Esophagus muscularis mucosa (tissue), 4 donors: Measurements from ENCODE around the gene TSC22D2. TPM values are rescaled to one million over a fixed set of nuclear protein-coding genes. Genes with fewer than 3 reads are reported as not detected.
"Not testable (repeated sequence)": the region's sequence is repeated elsewhere in the genome, so short reads cannot be mapped to it uniquely, and the experiment has no call there.

ENCODE experiments used
- DNase-seq: peaks from one replicate; pipeline ENCODE4 v3.0.0-alpha.2; 2017; ENCODE audit errors: extremely low spot score
- H3K27ac ChIP-seq, 4 donors: fragments of 200-600 bp; sonication (generic); replicated peaks in 1 of 4; 1 replicate in 3 of 4; 2 replicates in 1 of 4; pipeline ENCODE4 v1.5.1; 2016 to 2019; ENCODE audit warnings: mild to moderate bottlenecking in 1 of 4
- H3K27me3 ChIP-seq, 4 donors: fragments of 200-600 bp; sonication (generic); one replicate each; pipeline versions ENCODE4 v1.5.1 to v1.6.0; 2016 to 2019
- H3K36me3 ChIP-seq, 4 donors: fragments of 200-600 bp; sonication (generic); one replicate each; pipeline ENCODE4 v1.5.1; 2016 to 2019
- H3K4me1 ChIP-seq, 4 donors: fragments of 200-600 bp; sonication (generic); one replicate each; pipeline ENCODE4 v1.5.1; 2016 to 2019
- H3K4me3 ChIP-seq, 4 donors: fragments of 200-600 bp; sonication (generic); 1 replicate in 2 of 4; 2 replicates in 2 of 4; pipeline ENCODE4 v1.5.1; 2016 to 2019; ENCODE audit warnings: mild to moderate bottlenecking in 4 of 4, moderate library complexity in 1 of 4
- H3K9me3 ChIP-seq, 4 donors: fragments of 200-600 bp; sonication (generic); 1 replicate in 3 of 4; 2 replicates in 1 of 4; pipeline ENCODE4 v1.5.1; 2016 to 2019
- EP300 ChIP-seq: sonication (generic); formaldehyde crosslinking; IDR thresholded peaks from one replicate; pipeline ENCODE4 v1.6.1; 2017; ENCODE audit warnings: antibody characterized with exemption
- POLR2A ChIP-seq: fragments of 450-650 bp; IDR thresholded peaks from one replicate; pipeline ENCODE4 v1.6.1; 2017; ENCODE audit warnings: antibody characterized with exemption, moderate library complexity, mild to moderate bottlenecking, low read depth
- POLR2AphosphoS5 ChIP-seq, 2 donors: sonication (generic); formaldehyde crosslinking; IDR thresholded peaks; one replicate each; pipeline ENCODE4 v1.6.1; 2017; ENCODE audit warnings: antibody characterized with exemption in 2 of 2
- WGBS: methylation state at CpG from one replicate; pipeline ENCODE4 v1.1.5; 2018; 5-methylcytosine and 5-hydroxymethylcytosine counted together
- intact Hi-C: fragments of 100-400 bp; cut with DNase I; formaldehyde crosslinking; loops from one replicate; pipeline ENCODE4 v1.15.1; 2023
- total RNA-seq, 4 donors: library from RNA; depleted of rRNA; stranded (reverse); fragments of >200 nt; gene quantifications; one replicate each; pipeline versions ENCODE4 v1.1.0 to v1.2.1, GENCODE V29; 2016
- TF ChIP-seq, protein P1 (sequence below), 3 experiments: fragments of 200-600 bp in 2 of 3; fragments of 450-650 bp in 1 of 3; sonication (generic) in 2 of 3; IDR thresholded peaks; one replicate each; pipeline ENCODE4 v1.5.1; 2017 to 2019; ENCODE audit warnings: antibody characterized with exemption in 3 of 3, mild to moderate bottlenecking in 2 of 3, moderate library complexity in 1 of 3

Gene TSC22D2
- total RNA-seq, 4 donors from 2014 or later, result 19.1 to 27.1 (median 21.2) TPM

DNA sequence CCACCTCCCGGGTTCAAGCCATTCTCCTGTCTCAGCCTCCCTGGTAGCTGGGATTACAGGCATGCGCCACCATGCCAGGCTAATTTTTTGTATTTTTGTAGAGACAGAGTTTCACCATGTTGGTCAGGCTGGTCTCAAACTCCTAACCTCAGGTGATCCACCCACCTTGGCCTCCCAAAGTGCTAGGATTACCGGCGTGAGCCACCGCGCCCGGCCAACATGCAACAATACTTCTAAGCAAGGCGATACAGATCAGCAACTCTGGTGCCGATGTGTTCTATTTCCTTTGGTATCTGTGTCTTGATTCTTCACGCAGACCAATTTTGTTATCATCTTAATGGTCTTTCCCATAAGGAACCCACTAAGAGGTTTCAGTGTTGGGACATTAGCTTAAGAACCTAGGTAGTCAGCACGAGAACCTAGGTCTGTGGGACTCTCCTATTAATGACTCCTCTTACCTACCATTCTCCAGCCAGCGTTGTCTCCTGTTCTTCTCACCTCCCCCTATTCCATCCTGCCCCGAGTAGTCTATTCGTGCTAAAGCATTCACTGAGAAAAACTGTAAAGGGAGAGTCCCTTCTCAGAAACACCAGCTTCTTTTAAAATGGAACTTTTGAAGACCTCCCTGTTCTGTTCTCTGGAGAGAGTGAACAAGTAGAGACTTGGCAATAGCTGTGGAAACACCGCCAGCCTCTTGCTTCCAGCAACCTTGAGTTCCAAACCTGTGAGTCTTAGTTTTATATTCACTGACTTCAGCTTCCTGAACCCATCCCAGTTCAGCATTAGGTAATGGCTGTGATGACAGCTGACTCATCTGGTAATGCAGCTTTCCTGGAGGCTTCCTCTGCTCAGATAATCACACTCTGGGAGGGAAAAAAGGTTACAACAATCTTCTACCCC lies 61.2 kb downstream of the TSC22D2 start:
- peaks cover 0 to 15% (median 12%) of the 10 kb centered on the region in 4 donors for H3K4me1 ChIP-seq
- 77% methylated on average over 15 of the region's 15 CpGs for WGBS
- H3K27me3 ChIP-seq, result no peaks in the 10 kb centered on the region
- H3K27ac ChIP-seq, result peak overlapping the region; percentile 64 to 80 (median 76)
- intact Hi-C loops, result loop anchor here (5.0 kb wide), 1 partner anchor 57 kb away; no protein-coding TSS in a partner anchor
- H3K36me3 ChIP-seq, result no peaks in the 10 kb centered on the region
- DNase-seq, result peak; percentile 92
- H3K9me3 ChIP-seq, result no peaks in the 10 kb centered on the region
- TF ChIP-seq POLR2AphosphoS5 (IDR thresholded peaks at IDR 0.05), result peak; percentile 73 to 79
- TF ChIP-seq, protein P1, sequence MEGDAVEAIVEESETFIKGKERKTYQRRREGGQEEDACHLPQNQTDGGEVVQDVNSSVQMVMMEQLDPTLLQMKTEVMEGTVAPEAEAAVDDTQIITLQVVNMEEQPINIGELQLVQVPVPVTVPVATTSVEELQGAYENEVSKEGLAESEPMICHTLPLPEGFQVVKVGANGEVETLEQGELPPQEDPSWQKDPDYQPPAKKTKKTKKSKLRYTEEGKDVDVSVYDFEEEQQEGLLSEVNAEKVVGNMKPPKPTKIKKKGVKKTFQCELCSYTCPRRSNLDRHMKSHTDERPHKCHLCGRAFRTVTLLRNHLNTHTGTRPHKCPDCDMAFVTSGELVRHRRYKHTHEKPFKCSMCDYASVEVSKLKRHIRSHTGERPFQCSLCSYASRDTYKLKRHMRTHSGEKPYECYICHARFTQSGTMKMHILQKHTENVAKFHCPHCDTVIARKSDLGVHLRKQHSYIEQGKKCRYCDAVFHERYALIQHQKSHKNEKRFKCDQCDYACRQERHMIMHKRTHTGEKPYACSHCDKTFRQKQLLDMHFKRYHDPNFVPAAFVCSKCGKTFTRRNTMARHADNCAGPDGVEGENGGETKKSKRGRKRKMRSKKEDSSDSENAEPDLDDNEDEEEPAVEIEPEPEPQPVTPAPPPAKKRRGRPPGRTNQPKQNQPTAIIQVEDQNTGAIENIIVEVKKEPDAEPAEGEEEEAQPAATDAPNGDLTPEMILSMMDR (IDR thresholded peaks at IDR 0.05), result no peak
- H3K4me3 ChIP-seq, result no peak overlapping the region

DNA sequence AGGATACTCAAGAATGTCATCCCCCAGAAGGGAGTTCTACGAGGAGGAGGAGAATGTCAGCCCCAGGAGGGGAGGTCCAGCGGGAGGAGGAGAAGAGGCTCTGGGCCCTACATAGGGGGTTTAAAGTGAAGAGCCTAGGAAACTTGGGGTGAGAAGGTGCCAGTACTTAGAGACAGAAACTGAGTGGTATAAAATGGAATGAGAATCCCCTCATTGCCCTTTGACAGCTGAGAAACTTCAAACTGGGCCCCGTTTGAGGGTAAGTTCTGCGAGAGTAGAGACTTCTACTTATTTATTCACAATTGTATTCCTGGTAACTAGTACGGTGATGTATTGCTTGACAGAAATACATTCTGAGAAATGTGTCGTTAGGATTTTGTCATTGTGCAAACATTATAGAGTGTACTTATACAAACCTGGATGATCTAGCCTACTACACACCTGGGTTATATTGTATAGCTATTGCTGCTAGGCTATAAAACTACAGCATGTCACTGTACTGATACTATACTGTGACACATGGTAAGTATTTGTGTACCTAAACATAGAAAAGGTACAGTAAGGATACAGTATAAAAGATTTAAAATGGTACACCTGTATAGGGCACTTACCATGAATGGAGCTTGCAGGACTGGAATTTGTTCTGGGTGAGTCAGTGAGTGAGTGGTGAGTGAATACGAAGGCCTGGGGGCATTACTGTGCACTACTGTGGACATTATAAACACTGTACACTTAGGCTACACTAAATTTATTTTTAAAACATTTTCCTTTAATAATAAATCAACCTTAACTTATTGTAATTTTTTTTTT lies 62.0 kb downstream of the TSC22D2 start:
- TF ChIP-seq POLR2A, result no peak
- TF ChIP-seq EP300, result no peak
- TF ChIP-seq, protein P1 (IDR thresholded peaks at IDR 0.05), result no peak
- no peak for TF ChIP-seq POLR2AphosphoS5 (IDR thresholded peaks at IDR 0.05)
- intact Hi-C loops, result loop anchor here (5.0 kb wide), 1 partner anchor 58 kb away; no protein-coding TSS in a partner anchor
- peaks cover 0 to 15% (median 12%) of the 10 kb centered on the region in 4 donors for H3K4me1 ChIP-seq
- no peak overlapping the region for H3K4me3 ChIP-seq
- DNase-seq, result no peak
- no peaks in the 10 kb centered on the region for H3K27me3 ChIP-seq
- peak overlapping the region; percentile 64 to 80 (median 76) for H3K27ac ChIP-seq
- 64% methylated on average over 7 of the region's 7 CpGs for WGBS
- H3K36me3 ChIP-seq, result no peaks in the 10 kb centered on the region
- no peaks in the 10 kb centered on the region for H3K9me3 ChIP-seq

DNA sequence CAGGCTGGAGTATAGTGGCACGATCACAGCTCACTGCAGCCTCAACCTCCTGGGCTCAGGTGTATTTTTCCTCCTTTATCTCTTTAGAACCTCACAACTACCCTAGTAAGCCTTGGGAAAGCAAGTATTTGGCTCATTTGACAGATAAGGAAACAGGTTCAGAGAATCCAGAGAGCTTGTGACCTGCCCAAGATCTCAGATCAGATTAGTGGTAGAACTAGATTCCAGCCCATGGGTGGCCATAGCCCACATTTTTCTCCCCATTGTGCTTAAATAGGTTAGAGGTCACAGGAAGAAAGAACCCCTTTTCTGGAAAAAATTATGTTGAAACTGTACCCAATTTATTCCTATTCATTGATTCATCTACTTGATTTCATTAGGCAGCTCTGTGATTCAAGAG lies 64.3 kb downstream of the TSC22D2 start:
- Histone ChIP-seq H3K9me3 (peaks cover 0 to 4% (median 2%) of the 10 kb centered on the region in 4 donors), H3K4me3 (no peak overlapping the region), H3K36me3 (no peaks in the 10 kb centered on the region), H3K27ac (no peak overlapping the region), H3K27me3 (no peaks in the 10 kb centered on the region), H3K4me1 (peaks cover 0 to 15% (median 12%) of the 10 kb centered on the region in 4 donors)
- 90% methylated on average over 1 of the region's 1 CpG for WGBS
- intact Hi-C loops, result no loop called here
- TF ChIP-seq POLR2AphosphoS5 (IDR thresholded peaks at IDR 0.05) (no peak), POLR2A (no peak), EP300 (no peak)
- TF ChIP-seq, protein P1 (IDR thresholded peaks at IDR 0.05), result no peak
- no peak for DNase-seq

DNA sequence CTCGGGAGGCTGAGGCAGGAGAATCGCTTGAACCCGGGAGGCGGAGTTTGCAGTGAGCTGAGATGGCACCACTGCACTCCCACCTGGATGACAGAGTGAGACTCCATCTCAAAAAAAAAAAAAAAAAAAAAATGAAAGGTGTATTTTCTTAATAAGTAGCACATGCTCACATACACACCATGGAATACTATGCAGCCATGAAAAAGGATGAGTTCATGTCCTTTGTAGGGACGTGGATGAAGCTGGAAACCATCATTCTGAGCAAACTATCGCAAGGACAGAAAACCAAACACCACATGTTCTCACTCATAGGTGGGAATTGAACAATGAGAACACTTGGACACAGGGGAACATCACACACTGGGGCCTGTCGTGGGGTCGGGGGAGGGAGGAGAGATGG lies 65.1 kb downstream of the TSC22D2 start:
- DNase-seq, H3K9me3 ChIP-seq, H3K27ac ChIP-seq, H3K36me3 ChIP-seq, intact Hi-C loops, H3K27me3 ChIP-seq, H3K4me3 ChIP-seq: not testable (repeated sequence)
- peaks cover 0 to 15% (median 12%) of the 10 kb centered on the region in 4 donors for H3K4me1 ChIP-seq
- 93% methylated on average over 8 of the region's 8 CpGs for WGBS

DNA sequence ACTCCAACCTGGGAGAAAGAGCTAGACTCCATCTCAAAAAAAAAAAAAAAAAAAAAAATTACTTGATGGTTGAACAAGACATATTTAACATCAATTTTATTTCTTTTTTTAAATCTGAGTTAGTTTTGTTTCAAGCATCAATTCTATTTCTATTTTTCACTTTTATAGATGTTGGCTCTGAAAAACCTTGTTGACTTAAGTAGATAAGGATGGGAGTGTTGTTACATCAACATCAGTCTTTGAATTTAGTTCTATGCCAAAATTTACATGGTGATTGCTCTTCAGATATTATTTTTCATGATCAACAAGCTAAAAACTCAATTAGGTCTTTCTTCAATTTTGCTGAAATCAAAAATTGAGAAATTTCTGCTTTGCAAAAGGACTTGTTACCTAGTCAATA lies 71.3 kb downstream of the TSC22D2 start:
- TF ChIP-seq, protein P1 (IDR thresholded peaks at IDR 0.05), result no peak
- no peak for TF ChIP-seq POLR2A
- TF ChIP-seq EP300, result no peak
- TF ChIP-seq POLR2AphosphoS5 (IDR thresholded peaks at IDR 0.05), result no peak
- Histone ChIP-seq H3K27me3 (no peaks in the 10 kb centered on the region), H3K4me1 (no peaks in the 10 kb centered on the region), H3K27ac (no peak overlapping the region), H3K36me3 (no peaks in the 10 kb centered on the region), H3K9me3 (peaks cover 0 to 4% (median 3%) of the 10 kb centered on the region in 4 donors), H3K4me3 (no peak overlapping the region)
- DNase-seq, result no peak
- intact Hi-C loops, result no loop called here
